Measurements from ENCODE around the gene ASCC3. TPM values are rescaled to one million over a fixed set of nuclear protein-coding genes. Genes with fewer than 3 reads are reported as not detected.

Gene ASCC3
- total RNA-seq, 4 donors from 2014 or later: 18.1 to 26.3 (median 22.5) TPM

GRCh38 chr6:100700009-100700408, 181.1 kb downstream of the ASCC3 start:
- TF ChIP-seq CTCF (IDR thresholded peaks at IDR 0.05; ENCODE audit: low read depth): no peak

- TF ChIP-seq CTCF (IDR thresholded peaks at IDR 0.05; ENCODE audit: low read depth): no peak
Observed at GRCh38 chr6:100695445-100695844, 185.7 kb downstream of the ASCC3 start.

- TF ChIP-seq CTCF (IDR thresholded peaks at IDR 0.05; ENCODE audit: low read depth): no peak
Observed at GRCh38 chr6:100693249-100693927, 187.7 kb downstream of the ASCC3 start.

GRCh38 chr6:100691972-100692371, 189.2 kb downstream of the ASCC3 start:
- no peak for TF ChIP-seq CTCF (IDR thresholded peaks at IDR 0.05; ENCODE audit: low read depth)

GRCh38 chr6:100686216-100686615, 194.9 kb downstream of the ASCC3 start:
- TF ChIP-seq CTCF (IDR thresholded peaks at IDR 0.05; ENCODE audit: low read depth): no peak

GRCh38 chr6:100685747-100686146, 195.4 kb downstream of the ASCC3 start:
- no peak for TF ChIP-seq CTCF (IDR thresholded peaks at IDR 0.05; ENCODE audit: low read depth)

- TF ChIP-seq CTCF (IDR thresholded peaks at IDR 0.05; ENCODE audit: low read depth): no peak
Observed at GRCh38 chr6:100680163-100680562, 201.0 kb downstream of the ASCC3 start.
